GM21528 (cell line): ENCODE data around the gene BTBD19.
"Not testable (repeated sequence)": the region's sequence is repeated elsewhere in the genome, so short reads cannot be mapped to it uniquely, and the experiment has no call there.

Experiments
- ATAC-seq: cut with Tn5 transposase; IDR thresholded peaks from one replicate; pipeline ENCODE4 v1.9.1; 2021; ENCODE audit warnings: mild to moderate bottlenecking, moderate library complexity; ENCODE audit not compliant: unreplicated experiment, low FRiP score

BTBD19 gene

DNA sequence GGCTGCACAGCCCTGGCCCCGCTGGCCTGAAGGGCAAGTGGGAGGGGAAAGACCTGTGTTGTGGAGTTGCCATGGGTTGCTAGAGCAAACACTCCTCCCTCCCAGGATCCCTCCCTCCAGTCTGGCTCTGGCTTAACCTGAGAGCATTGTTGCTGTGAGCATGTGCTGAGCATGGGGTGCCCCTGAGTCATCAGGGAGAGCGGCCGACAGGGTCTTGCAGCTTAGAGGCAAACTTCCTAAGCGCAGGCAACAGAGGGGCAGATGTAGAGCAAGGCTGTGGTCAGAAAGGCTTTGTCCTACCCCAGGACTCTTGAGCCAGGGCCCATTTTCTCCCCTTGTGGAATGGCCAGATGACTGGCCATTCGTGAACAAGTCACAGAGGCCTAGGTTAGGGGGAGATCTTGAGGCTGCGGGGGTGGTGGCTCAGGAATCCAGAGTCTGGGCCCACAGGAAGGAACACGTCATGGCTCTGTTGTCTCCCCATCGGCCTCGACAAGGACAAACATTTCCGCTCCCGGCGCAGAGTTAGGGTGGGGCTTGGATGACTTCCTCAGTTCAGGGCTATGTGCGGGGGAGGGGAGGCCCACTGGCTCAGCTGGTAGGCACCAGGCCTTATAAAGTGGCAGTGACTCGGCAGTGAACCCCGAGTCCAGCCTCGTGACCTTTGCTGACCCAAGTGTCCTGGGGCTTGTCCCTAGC lies 810 bp upstream of the BTBD19 start:
- ATAC-seq = peak; percentile 27

DNA sequence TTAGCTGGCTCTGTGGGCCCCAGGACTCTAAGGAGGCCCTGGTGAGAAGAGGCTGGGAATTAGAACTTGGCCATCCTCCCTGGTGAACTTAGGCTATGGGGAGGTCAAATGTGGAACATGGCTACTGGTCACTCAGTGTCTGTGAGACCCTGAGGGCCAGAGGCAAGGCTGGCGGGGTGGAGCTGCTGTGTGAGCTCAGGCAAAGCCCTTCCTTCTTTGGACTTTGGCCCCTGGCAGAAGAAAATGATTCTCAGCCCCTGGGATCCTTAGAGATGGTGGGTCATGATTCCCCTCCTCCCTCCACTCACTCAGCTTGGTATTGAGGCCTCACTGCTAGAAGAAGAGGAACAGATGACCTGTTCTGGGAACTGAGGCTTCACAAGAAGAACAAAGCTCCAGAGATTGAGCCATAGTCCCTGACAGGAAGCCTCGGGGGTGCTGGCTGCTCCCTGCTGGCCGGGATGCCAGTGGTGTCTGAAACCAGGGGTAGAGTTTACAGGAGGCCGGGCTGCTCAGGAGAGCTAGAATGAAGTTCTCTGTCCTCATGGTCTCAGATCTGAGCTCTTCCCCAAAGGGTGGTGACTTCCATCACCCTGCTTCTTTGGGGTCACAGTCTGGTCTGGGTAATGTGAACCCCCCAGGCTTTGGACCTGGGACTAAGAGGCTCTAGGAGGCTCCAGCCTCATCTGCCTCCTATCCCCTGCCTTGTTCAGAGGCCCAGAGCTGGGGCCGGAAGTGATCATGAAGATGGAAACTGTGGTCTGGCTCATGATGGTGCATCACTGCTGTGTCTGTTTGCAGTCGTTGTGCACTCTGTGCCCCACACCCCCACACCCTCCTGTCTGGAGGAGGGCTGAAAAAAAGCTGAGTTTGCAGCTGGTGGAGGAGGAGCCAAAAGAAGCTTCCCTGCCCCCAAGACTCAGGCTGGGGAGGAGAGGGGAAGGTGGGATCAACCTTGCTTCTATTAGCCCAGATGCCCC lies 905 bp downstream of the BTBD19 start:
- ATAC-seq = peak; percentile 53

DNA sequence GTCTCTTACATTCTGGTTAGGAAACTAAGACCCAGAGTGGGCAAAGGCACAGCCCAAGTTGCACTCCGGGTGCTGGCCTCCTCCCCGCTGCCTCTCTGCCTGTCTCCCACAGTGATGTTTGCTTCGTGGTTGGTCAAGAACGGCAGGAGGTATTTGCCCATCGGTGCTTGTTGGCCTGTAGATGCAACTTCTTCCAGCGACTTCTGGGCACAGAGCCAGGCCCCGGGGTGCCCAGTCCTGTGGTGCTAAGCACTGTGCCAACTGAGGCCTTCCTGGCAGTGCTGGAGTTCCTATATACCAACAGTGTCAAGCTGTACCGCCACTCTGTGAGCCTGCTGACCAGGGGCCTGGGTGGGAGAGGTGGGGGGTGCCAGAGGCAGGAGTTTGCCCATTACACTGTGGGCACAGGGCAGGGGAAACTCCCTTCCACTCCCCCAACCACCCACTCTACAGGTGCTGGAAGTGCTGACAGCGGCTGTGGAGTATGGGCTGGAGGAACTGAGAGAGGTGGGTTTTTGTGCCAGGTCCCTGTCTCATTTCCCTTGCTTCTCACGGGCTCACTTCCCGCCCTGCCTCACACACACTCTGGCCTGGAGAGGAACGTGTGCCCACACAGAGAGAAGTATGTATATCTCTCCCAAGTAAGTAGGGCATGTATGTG lies 1.9 kb downstream of the BTBD19 start:
- ATAC-seq = no peak

DNA sequence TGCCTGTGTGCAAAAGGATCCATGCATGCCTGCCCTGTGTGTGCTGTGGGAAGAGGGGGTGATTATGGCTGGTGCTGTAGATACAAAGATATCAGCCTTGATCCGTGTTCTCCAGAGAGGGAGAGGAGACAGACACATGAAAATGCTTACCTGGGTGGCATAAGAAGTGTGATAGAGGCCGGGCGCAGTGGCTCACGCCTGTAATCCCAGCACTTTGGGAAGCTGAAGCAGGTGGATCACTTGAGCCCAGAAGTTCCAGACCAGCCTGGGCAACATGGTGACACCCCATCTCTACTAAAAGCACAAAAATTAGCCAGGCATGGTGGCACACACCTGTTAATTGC lies 2.4 kb downstream of the BTBD19 start:
- not testable (repeated sequence) for ATAC-seq

DNA sequence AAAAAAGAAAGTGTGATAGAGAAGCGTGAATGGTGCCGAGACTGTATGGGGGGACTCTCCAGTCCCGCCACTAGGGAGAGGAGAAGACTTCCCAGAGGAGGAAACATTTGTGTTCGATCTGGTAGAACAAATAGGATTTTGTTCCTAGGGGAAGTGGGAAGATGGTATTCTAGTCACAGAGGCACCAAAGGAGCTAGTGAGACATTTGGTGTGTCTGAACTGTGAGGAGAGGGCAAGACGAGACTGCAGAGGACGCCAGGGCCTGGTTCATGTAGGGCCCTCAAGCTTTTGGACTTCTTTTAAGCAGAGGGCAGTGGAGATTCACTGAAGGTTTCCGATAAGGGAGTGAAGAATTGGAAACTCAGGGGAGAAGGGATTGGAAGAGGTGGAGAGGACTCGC lies 2.9 kb downstream of the BTBD19 start:
- ATAC-seq = no peak

DNA sequence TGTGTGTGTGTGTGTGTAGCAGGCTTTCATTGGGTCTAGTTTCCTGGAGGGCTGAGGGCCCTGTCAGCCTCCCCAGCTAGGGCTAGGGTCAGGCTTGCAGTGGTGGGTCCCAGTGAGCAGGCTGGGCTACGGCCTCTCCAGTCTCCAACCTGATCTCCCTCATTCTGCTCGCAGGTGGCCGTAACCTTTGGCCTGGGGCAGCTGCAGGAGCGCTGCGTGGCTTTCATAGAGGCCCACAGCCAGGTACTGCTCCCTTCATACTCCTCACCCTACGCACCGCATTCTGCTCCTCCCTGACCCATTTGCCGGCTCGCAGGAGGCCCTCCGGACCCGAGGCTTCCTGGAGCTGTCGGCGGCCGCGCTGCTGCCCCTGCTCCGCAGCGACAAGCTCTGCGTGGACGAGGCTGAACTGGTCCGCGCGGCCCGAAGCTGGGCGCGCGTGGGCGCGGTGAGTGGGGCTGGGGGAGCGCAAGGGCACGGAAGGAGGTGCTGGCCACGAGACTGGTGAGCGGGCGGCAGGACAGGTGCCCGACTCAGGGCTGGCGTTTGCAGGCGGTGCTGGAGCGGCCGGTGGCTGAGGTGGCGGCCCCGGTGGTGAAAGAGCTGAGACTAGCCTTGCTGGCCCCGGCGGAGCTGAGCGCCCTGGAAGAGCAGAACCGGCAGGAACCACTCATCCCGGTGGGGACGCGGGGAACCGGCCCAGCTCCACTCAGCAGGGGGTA lies 4.7 kb downstream of the BTBD19 start:
- ATAC-seq = no peak

DNA sequence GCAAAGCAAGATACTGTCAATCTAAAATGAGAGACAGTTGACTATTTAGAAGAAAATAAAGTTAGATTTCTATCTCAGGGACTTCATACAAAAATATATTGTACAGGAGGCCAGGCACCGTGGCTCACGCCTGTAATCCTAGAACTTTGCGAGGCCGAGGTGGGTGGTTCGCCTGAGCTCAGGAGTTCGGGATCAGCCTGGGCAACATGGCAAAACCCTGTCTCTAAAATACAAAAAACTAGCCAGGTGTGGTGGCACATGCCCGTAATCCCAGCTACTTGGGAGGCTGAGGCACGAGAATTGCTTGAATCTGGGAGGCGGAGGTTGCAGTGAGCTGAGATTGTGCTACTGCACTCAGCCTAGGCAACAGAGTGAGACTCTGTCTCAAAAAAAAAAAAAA lies 7.6 kb downstream of the BTBD19 start:
- not testable (repeated sequence) for ATAC-seq

DNA sequence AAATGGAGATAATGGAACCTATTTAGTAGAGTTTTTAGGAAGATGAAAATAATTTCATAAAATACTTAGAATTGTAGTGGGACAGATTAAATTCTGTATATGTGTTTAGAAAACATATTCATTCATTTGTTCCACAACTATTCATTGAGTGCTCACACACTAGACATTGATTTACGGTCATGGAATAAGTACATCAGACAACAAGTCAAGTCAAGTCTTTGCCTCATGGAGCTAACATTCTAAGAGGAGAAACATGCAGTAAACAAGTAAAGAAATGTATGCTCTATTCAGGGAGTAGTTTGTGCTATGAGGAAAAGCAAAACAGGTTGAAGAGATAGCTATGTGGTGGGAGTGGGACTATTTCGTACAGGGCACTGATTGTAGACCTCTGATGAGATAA lies 9.0 kb downstream of the BTBD19 start:
- ATAC-seq = no peak

DNA sequence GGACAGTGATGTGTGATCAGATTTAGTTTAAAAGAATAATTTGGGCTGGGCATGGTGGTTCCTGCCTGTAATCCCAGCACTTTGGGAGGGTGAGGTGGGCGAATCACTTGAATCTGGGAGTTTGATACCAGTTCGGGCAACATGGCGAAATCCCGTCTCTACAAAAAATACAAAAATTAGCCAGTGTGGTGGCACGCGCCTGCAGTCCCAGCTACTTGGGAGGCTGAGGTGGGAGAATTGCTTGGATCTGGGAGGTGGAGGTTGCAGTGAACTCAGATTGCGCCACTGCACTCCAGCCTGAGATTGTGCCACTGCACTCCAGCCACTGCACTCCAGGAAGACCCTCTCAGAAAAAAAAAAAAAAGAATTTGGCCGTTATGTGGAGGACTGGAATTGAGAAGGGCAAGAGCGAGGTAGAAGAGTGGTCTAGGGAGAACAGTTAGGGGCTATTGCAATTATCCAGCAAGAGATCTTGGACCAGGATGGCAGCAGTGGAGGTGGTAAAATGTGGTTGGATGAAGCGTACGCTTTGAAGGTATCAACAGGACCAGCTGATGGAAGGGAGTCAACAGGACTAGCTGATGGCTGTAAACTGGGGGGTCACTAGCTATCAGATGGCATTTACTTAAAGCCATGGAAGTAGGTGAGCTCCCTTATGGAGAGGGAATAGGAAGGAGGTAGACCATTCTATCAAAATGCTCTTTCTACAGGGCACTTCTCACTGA lies 9.6 kb downstream of the BTBD19 start:
- no peak for ATAC-seq

DNA sequence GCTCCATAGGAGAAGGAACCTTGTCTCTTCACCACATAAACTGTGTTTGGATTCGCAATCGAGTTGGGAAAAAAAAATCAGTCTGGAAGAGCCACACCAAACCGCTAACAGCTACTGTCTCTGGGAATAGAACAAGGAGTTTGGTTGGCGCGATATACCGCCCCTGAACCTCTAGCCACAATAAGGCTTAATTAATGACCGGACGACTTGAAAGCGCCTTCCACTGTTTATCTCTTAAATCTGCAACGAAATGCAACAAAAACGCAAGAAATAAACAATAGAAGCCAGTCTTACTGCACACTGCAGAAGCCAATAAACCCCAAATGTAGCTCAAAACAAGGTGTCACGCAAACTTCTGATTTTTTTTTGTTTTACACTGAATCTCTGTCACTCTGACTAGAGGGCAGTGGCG lies 10.9 kb downstream of the BTBD19 start:
- ATAC-seq = no peak

DNA sequence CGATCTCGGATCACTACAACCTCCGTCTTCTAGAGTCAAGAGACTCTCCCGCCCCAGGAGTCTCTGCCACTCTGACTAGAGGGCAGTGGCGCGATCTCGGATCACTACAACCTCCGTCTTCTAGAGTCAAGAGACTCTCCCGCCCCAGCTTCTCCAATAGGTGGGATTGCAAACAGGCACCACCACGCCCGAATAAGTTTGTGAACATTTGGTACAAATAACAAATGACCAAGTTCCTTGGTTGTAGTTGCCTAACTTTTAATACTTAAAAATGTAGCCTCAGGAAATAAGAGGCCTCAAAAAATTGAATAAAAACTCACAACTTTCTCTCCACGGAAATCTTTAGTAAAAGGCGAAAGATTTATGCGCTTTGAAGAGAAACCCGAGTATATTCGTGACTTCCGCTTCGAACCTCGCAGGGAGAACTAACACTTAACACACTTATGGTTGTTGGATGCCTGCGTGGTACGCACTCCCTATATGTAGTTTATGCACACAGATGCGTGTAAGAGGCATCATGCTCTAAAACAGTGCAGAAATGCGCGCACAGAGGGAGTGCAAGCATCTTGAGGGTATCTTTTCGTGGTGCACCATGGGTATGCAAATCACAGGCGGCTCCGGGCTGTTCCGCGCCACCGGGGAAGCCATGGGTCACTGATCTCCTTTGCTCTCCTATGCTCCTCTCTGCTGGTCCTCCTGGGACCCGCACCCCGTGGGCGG lies 11.4 kb downstream of the BTBD19 start:
- peak; percentile 82 for ATAC-seq

DNA sequence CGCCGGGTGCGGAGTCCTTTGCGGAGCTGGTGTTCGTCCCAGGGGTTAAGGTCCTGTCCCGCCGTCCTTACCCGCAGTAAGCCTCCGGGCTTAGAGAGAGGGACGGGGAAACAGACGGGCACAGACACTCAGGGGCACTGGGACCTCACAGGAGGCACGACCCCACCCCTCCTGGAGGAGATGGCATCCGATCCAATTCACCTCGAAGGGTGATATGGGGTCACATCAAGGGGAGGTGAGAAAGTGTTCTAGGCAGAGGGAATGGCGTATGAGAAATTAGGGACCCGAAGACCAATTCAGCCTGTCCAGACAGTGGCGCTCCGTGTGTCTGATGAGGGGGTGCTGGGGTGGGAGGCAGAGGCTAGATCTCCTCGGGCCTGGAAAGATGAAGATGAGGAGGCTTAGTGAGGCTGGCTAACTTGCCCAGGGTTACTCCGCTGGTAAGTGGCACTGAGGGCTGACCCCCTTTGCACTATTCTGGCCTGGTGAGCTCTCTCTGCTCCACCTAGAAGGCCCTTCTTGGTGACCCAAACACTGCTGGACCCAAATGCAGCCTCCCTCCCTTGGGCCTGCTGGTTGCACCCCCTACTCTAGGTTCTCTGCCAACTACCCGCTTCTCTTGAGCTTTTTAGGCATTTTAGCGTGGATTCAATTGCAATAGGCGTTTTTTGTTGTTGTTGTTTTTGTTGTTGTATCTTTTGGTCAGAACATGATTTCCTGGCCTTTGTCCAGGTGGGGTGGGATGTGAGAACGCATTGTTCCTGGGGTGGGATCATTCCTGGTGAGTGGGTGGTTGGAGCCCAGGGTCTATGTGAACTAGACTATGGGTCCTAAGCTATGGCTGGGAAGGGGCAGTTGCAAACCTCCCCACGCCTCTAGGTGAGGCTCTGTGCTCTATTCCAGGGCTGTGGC lies 12.3 kb downstream of the BTBD19 start:
- no peak for ATAC-seq

DNA sequence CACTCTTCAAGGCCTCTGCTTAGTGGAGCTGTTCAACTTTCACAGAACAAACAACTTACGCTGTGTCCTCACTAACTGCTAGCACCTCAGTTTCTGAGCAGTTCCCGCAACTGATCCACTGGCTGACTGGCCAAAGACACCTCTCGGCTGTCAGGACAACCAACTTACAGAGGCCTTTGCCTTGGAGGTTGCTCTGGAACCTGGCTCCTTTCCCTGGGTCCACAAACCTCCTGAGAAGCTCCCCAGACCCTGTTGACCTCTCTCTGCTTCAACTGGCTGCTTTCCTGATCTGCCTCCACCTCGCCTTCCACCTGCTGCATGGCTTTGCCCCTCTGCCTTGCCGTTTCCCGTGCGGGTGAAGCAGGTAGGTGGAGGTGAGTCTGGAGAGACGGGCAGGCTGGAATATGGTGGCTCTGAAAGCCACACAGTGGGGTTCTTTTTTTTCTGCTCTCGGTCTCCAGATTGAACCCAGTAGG lies 13.0 kb downstream of the BTBD19 start:
- no peak for ATAC-seq

DNA sequence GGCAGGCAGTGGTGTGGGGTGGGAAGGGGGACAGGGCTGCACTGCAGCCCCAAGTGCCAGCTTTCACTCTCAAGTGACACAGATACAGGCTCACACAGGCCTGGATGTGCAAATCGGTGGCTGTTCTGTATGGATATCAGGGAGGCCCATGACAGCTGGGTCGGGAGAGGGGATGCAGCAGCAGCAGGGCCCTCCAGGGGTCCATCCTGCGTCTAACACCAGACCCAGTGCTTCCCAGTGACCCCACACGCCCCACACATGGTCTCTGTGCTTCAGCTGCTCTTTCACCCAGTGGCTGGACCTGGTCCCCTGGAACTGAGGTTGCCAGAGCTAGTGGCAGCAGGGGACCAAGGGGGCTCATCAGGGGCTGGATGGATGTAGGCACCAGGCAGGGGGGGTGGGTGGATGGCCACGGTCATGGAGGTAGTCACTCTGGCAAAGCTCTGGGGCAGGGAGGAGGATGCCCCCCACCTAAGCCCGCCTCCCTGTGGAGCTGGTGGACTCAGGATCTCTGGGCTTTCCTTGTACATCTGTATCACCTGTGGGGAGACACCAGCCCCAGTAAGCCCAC lies 13.9 kb downstream of the BTBD19 start:
- ATAC-seq = no peak

DNA sequence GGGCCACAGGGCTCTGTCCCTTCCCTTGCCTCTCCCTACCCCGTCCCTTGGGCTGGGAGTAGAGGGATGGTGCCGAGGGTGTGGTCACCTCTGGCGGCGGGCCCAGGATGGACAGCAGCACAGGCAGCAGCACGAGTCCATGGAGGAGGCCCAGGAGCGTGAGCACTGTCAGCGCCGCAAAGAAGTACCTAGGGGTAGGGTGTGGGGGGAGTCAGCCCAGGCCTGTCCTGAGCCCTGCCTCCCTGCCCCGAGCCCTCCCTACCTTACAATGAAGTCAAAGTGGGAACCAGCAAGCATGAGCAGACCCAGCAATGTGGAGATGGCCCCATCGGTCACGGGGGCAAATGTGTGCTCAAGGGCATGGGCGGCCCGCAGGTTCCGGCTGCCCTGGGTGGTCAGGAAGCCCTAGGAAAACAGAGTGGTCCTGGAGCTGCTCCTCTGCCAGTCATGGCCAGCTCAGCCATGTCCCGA lies 14.7 kb downstream of the BTBD19 start:
- no peak for ATAC-seq

DNA sequence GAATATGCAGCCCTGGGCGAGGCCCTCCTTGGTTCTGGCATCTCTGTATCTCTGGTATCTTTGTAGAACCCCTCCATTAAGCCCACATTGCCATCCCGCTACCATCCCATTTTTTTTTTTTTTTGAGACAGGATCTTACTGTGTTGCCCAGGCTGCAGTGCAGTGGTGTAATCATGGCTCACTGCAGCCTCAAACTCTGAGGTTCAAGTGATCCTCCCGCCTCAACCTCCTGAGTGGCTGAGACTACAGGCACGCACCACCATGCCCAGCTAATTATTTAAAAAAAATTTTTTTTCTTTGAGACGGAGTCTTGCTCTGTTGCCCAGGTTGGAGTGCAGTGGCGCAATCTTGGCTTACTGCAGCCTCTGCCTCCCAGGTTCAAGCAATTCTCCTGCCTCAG lies 16.1 kb downstream of the BTBD19 start:
- ATAC-seq = not testable (repeated sequence)

DNA sequence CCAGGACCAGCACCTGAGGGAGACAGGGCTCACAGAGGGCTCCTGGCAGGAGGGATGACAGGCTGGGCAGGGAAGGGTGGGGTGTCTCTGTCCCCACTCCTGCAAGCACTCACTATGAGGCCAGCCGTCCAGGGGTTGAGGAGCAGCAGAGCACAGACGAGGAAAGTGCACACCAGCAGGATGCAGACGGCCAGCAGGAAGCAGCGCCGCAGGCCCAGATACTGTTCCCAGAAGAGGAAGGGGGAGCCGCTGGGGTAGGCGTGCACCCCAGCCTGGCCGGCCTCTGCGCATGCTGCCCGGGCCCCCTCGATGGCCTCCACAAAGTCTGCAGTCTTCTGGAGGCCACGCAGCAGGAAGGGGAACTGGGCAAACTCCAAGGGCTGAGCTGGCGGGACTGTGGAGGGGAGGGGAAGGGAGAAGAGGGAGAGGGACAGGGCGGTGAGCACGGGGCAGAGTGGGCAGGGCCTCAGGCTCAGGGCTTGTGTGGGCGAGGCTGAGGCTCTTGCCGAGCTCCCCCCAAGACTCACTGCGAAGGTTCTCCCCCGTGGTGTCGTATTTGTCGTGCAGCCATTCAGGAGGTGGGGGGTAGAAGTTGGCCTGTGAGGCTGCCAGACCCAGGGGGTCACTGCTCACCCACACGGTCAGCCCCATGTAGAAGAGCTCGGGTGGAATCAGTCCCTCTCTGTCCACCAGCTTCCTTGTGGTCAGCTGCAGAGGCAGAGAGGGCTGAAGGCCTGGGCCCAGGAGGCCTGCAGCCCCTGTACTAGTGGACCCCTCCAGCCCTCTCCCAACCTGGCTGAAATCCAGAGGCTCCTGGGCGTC lies 18.3 kb downstream of the BTBD19 start:
- ATAC-seq = no peak
